Posterior vena cava (tissue), 2 donors: ENCODE data around the gene ANKS3. TPM values are rescaled to one million over a fixed set of nuclear protein-coding genes. Genes with fewer than 3 reads are reported as not detected.
A peak's percentile ranks its signal among the peaks of the same experiment; 100 is the strongest.
"Not testable (repeated sequence)": the region's sequence is repeated elsewhere in the genome, so short reads cannot be mapped to it uniquely, and the experiment has no call there.

Experiments used
- DNase-seq: peaks from one replicate; pipeline ENCODE4 v3.0.0-alpha.2; 2020; ENCODE audit warnings: low spot score
- intact Hi-C, 2 donors: fragments of 100-400 bp; cut with DNase I; formaldehyde crosslinking; loops; one replicate each; pipeline versions ENCODE4 v1.14.1 to v1.14.2; 2022 to 2023
- total RNA-seq, 2 donors: library from RNA; stranded (reverse); fragmentation: NEBNext Ultra II Directional; extraction: Animal tissue kit (Norgen Biotek cat#: 25700); gene quantifications; one replicate each; pipeline ENCODE4 v1.2.1, GENCODE V29; 2021
- donor health status: DM: yes; HTN: yes; CAD: no.
- donor health status: DM: yes; HTN: yes; CAD: no.

The ANKS3 gene
- total RNA-seq, 2 donors from 2014 or later: 17.0 to 17.8 TPM

DNA sequence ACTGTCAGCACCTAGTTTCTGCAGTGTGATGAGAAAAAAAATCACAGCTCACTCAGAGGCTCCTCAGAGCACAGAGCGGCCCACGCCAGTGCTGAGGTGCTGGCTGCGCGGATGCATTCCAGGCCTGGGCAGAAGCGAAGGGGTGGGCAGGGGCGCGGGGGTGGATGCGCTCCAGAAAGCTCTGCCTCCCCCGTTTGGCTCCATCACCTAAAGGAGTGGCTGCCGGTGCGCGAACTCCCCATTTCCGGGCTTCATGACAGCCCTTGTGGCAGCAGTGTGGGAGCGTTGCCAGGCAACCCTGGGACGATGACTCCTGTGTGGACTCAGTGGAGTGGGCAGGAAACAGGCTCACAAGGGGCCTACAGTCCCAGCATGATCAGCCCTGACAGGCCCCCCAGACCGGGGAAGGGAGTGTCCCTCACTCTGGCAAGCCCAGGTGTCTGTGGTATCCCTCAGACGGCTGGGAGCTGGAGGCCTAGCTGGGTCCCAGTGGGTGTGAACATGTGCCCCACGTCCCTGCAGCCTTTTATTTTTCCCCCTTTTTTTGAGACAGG is 73.5 kb downstream of the ANKS3 start:
- no peak for DNase-seq
- intact Hi-C loops: no loop called here

DNA sequence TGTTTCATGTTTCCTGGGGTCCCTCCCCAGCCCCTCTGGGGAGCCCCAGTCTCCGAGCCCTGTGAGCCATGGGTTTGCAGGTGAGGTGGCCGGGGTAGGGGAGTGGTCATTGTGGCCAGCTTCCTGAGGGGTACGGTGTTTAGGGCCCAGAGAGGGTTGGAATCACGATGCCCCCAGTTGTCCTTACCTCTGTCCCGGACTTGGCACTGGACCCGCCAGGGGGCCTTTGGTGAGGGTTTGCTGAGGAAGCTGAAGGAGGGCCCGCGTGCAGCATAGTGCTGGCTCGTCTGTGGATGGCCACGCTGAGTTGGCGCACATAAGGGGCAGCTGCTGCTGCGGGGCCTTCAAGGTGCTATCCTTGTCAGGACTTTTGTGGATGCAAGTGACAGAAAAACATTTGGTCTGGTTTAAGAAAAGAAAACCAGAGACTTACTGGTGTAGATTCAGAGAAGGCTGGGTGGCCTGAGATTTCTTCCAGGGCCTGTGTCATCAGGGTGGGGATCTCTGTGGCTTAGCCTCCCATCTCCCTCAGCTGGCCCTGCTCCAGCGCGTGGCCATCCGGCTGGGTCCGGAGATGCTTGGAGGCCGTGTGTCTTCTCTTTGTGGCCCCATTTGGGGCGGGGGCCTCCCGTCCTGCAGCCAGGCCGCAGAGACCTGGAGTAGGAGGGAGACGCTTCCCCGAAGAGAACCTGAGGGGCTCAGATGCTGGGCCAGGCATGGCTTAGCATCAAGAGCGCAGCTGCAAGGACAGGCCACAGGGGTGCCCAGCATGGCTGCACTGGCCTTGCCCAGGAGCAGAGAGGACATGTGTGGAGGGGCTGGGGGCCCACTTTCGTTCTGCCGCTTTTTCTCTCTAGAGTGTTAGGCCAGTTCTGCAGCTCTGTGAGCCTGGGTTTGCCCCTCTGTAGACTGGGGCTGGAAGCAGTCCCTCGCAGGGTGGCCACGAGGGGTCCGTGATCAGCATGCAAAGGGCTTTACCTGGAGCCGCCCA is 74.4 kb downstream of the ANKS3 start:
- intact Hi-C loops: no loop called here
- DNase-seq: no peak

DNA sequence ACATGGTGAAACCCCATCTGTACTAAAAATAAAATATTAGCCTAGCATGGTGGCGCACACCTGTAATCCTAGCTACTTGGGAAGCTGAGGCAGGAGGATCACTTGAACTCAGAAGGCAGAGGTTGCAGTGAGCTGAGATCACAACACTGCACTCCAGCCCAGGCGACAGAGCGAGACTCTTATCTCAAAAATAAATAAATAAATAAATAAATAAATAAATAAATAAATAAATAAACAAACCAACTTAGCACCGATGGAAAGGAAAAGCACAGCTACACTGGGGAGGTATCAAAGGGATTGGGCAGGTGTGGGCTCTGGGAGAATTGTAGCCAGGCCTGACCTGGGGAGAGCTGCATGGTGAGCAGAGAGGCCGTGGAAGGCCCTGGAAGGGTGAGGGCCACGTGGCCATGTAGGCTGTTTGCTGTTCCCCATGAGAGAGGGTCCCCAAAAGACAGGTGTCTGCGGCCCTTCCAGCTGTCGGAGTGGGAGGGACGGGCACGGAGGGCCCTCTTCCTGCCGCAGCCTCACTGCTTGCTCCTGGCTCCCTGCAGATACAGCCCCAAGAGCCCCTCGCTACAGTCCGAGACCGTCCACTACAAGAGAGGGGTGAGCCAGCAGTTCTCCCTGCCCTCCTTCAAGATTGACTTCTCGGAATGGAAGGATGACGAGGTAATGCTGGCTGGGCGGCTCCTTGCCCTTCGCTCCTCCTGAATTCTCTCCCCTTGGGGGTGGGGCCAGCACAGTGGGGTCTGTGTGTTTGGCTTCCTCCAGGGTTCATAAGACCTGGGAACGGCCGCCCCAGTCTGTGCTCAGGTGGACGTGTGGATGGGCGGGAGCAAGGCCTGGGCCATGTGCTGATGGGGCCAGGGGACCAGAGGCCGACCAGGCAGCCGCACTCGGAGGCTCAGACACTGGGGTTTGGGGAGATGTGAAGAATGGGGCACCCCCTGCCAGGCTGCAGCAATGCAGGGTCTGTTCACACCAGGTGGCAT is 77.1 kb downstream of the ANKS3 start:
- intact Hi-C loops: no loop called here
- no peak for DNase-seq

DNA sequence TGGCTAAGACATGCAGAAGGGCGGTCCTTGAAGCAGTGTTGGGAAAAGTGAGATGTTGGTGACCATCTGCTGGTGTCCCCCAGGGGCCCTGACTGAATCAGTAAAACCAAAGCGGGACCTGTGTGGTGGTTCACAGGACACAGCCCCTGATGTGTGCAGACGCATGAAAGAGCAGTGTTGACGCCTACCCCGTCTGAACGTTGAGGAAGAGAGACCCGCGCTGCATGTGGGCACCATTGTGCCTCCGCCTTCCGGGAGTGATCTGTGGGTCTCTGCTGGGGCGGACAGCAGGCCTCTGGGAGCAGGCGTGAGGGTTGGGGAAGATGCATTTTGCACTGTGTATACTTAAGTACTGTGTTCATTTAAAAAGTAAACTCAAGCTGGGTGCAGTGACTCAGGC is 77.8 kb downstream of the ANKS3 start:
- intact Hi-C loops: no loop called here

DNA sequence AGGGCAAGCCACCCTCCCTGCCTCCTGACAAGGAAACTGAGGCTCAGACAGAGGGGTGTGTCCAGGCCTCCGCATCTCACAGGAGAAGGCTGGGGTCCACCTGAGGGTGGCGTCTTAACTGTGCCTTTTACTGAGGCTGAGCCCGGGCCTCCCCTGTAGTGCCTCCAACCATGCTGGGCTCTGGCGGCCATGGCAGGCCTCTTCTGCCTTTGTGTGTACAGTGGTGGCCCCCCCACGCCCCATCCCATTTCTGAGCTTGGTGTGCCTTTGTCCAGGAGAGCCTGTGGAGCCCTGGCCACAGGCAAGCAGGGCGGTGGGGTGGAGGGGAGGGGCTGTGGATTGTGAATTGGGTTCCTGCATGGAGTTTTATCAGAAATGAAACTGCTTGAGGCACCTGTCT is 78.3 kb downstream of the ANKS3 start:
- intact Hi-C loops: no loop called here
- no peak for DNase-seq

More for the DNA sequence above, 77.8 kb downstream of the ANKS3 start:
- DNase-seq: no peak

DNA sequence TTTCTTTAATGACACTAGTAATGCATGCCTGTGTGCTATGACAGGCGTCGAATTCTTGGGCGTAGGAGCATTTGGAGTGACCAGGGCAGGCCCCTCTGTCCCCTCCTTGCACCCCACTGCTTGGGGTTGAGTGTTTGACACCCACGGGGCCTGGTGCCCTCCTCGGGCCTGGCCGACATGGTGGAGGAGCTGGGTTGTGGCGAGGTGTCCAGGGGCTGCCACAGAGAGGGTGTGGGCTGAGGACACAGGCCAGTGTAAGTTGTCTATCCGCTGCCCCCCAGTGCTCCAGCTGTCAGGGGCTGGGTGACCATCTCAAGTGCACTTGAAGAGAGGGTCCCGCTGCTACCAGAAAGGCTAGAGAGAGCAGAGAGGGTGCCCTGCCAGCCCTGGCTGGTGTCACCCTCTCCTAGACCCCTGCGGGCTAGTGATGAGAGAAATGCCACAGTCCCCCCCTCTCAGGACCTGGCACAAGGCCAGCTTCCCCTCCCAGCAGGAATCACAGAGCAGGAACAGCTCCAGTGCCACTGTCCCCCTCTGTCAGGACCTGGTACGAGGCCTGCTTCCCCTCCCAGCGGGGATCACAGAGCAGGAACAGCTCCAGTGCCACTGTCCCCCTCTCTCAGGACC is 79.0 kb downstream of the ANKS3 start:
- no peak for DNase-seq
- intact Hi-C loops: no loop called here

DNA sequence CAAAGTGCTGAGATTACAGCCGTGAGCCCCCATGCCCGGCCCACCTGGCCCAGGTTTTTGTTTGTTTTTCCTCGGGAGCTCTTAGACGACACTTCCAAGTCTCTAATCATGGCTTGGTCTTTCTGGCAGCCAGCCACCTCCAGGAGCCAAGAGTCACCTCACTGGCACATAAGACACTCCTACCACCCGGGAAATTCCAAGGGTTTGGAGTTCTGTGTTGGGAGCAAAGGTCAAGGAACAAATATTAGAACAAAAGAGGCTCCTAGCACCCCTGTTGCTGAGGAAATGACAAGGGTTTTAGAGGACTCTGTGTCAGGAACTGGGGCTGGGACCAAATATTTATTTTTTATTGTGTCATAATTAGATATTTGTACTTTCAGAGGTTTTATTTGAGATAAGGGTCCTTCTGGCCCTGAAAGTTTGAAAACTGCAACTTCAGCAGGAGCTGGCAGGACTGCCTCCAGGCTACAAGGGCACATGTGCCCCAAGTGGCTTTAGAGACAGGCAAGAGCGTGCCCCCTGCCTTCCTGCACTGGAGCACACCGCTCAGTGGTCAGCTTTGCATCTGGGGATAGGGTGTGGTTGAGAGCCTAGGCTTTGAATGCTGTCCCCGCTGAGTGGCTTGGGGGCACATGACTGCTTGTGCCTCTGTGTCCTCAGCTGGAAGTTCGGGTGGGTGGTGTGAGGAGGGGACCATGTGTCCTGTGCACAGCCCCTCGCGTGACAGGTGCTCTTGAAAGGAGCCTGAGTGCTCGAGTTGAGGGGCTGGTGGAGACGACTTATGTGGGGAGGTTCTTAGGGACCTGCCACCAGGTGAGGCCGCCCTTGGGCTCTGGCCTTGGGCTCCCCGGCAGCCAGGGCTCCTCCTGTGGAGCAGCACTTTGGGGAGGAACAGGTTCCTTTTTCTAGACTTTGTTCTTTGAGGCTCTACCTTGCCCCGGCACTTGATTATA is 79.8 kb downstream of the ANKS3 start:
- intact Hi-C loops: no loop called here
- DNase-seq: no peak

DNA sequence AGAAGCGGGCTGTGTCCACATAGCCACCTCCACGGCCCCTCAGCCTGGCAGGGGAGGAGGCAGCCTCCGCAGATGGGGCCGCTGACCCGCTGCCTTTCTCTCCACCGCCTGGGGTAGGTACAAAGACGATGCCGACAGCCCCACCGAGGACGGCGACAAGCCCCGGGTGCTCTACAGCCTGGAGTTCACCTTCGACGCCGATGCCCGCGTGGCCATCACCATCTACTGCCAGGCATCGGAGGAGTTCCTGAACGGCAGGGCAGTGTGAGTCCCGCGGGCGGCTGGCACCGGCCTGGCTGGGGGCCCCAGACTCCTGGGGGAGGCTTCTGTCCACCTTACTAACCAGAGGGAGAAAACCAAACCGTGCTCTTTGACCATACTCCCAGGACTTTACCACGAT is 81.5 kb downstream of the ANKS3 start:
- DNase-seq: no peak
- intact Hi-C loops: no loop called here

DNA sequence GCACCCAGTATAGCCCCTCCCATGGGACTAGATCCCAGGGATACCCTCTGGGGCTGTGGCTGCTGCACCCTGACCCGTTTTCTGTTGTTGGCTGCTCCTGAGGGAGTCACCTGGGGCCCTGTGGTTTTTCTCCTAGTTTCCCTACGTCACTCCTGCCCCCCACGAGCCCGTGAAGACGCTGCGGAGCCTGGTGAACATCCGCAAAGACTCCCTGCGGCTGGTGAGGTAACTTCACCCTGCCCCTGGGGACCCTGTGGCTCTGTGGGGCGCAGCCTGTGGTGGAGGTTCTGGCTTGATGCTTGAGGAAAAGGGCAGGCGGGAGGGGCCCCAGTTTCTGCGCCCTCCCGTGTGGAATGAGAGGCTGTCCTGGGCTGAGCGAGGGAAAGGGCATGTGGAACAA is 82.2 kb downstream of the ANKS3 start:
- intact Hi-C loops: no loop called here
- no peak for DNase-seq

DNA sequence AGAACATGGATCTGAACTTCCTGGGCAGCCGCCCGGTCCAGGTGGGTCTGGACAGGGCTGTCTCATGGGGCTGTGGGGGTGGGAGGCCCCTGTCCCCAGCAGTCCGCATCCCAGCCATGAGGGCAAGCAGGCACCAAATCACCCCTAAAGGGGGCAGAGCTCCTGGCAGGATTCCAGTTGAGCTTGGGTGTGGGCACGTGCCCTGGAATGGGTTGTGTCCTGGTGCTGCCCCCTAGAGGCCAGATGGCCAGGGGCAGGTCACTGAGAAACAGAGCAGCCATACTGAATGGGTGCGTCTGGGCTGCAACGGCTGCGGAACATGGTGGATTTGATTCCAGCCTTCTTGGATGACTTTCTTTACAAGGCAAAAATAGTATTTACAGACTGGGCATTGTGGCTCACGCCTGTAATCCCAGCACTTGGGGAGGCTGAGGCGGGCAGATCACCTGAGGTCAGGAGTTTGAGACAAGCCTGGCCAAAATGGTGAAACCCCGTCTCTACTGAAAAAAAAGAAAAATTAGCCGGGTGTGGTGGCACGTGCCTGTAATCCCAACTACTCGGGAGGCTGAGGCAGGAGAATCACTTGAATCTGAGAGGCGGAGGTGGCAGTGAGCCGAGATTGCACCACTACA is 83.5 kb downstream of the ANKS3 start:
- peak; percentile 88 for DNase-seq
- intact Hi-C loops: not testable (repeated sequence)

DNA sequence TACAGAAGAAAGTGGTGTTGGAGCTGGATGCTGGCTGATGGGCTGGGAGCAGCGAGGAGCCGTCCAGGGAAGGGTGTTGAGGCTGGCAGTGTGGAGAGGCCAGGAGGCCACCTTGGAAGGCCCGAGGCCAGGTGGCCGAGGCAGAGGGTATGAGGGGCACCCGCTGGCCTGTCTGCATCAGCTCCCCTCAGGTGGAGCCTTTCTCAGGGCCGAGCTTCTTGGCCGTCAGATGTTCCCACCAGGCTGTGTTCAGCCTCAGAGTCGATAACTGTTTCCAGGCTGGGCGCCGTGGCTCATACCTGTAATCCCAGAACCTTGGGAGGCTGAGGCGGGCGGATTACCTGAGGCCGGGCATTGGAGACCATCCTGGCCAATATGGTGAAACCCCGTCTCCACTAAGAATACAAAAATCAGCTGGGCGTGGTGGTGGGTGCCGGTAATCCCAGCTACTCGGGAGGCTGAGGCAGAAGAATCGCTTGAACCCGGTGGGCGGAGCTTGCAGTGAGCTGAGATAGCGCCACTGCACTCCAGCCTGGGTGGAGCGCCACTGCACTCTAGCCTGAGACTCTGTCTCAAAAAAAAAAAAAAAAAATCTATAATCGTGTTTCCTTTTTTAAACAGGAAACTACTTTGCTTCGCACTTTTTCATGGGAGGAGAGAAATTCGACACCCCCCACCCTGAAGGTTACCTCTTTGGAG is 84.2 kb downstream of the ANKS3 start:
- no peak for DNase-seq
- intact Hi-C loops: no loop called here

DNA sequence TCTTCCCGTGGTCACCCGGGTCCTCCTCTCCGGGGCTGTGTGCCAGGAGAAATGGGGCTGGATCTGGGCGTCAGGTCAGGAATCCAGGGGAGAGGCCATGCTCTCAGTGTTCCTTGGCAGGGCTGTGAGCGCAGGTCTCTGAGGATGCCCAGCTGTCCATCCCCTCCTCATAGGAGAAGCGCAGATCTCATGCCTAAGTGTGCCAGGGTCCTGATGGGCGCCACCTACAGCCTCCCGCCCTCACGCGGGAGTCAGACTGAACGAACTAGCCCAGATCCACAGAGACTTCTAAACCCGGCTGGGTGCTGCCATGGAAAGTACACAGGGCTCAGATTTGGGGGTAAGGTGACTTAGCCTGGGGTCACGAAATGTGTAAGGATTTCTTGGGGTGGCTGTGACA is 85.2 kb downstream of the ANKS3 start:
- intact Hi-C loops: no loop called here
- DNase-seq: no peak

DNA sequence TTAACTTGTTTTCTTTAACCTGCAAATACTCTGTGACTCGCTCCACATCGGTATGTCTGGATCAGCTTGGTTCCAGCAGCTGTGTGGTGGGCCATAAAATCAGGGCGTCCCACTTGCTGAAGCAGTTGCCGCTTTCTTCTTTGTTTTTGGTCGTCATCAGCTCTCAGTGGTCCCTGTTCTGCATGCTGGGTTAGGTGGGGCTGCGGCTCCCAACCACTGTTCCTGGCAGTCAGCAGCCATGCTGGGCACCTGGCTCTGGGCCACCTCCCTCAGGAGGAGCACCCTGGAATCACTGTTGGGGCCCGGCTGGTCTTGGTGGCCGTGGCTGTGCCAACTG is 86.5 kb downstream of the ANKS3 start:
- no peak for DNase-seq
- intact Hi-C loops: no loop called here

DNA sequence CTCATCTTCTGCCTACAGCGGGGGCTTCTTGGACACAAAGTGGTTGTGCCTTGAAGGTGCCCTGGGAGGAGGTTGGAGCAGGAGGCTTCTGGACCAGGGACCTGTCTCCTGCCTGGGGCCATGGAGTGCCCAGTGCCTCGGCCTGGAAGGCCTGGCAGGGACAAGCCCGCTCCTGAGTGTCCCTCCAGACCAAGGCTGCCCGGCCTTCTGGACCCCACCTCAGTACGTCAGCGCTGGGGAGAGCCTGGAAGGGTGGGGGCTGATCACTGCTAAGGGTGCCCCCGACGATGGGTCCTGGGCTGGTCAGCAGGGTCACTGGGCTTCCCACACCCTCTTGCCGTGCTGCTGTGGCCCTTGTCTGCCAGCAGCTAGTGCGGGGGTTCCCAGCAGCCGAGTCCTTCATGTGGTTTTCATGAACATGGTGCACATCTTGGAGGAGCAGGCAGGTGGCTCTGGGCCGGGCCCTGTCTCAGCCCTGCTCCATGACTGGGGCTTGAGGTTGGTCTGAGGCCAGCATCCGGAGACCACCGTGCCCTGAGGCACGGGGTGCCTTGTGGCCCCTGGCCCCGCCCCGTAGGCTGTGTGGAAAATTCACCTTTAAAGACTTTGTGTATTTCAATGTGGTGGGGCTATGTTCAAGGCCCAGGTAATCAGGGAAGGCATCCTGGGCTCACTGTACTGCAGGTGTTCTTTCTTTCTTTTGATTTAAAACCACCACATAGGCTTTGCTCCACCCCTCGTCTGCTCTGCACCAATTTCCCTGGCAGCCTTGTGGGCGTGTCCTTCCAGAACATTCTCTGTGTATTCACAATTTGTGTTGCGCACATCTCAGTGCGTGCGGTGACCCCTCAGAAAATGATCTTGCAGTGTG is 87.1 kb downstream of the ANKS3 start:
- intact Hi-C loops: no loop called here
- DNase-seq: no peak
